SK-N-SH treated with all-trans-retinoic acid at 6 μM for 48 hours (cell line): ENCODE data around the gene PXK.
"Not testable (repeated sequence)": the region's sequence is repeated elsewhere in the genome, so short reads cannot be mapped to it uniquely, and the experiment has no call there.

Experiments used
- BACH2 ChIP-seq: fragments of 250-450 bp; sonication (Bioruptor Pico); IDR thresholded peaks from 2 replicates; pipeline ENCODE4 v1.9.0; 2021; ENCODE audit warnings: mild to moderate bottlenecking, borderline replicate concordance
- CREB5 ChIP-seq: fragments of 250-450 bp; sonication (Bioruptor Pico); IDR thresholded peaks from 2 replicates; pipeline ENCODE4 v1.5.1; 2020; ENCODE audit warnings: low read depth, mild to moderate bottlenecking, moderate library complexity
- POU6F1 ChIP-seq: fragments of 250-450 bp; sonication (Bioruptor Pico); IDR thresholded peaks from 2 replicates; pipeline ENCODE4 v1.8.0; 2021; ENCODE audit warnings: low read depth, mild to moderate bottlenecking, moderate library complexity, borderline replicate concordance
- TCF4 ChIP-seq: fragments of 250-450 bp; sonication (Bioruptor Pico); IDR thresholded peaks from 2 replicates; pipeline ENCODE4 v1.8.0; 2021; ENCODE audit warnings: mild to moderate bottlenecking, moderate library complexity, borderline replicate concordance
- ZNF565 ChIP-seq: fragments of 450-650 bp; formaldehyde crosslinking; conservative IDR thresholded peaks from 2 replicates; pipeline ENCODE4 v1.5.0; 2020; ENCODE audit warnings: low read depth, mild to moderate bottlenecking, moderate library complexity

- TF ChIP-seq CREB5 (CRISPR knock-in tag); TCF4 (CRISPR knock-in tag); BACH2; ZNF565 (CRISPR knock-in tag); POU6F1 (CRISPR knock-in tag): not testable (repeated sequence)
Measured at GRCh38 chr3:58437276-58437675, 104.6 kb downstream of the PXK start.
